ENCODE measurements around the gene CFAP90.

CFAP90 gene

GRCh38 chr5:7850395-7851239, at the start of gene CFAP90:
TSS of gene CFAP90 (minus strand) at chr5:7851133. CDS start at chr5:7851021, 112 bp downstream.
- no peak for DNase-seq (ENCODE audit: low read depth)

GRCh38 chr5:7897014-7897600, 46.2 kb upstream of the CFAP90 start:
- no peak for DNase-seq (ENCODE audit: low read depth)

- no peak for DNase-seq (ENCODE audit: low read depth)
These were observed 43.9 kb upstream of the CFAP90 start for GRCh38 chr5:7894860-7895259.

- no peak for DNase-seq (ENCODE audit: low read depth)
These were observed 43.5 kb upstream of the CFAP90 start for GRCh38 chr5:7894439-7894838.

GRCh38 chr5:7888901-7889300, 38.0 kb upstream of the CFAP90 start:
- no peak for DNase-seq (ENCODE audit: low read depth)

GRCh38 chr5:7886849-7887475, 36.0 kb upstream of the CFAP90 start:
- DNase-seq (ENCODE audit: low read depth) = no peak

GRCh38 chr5:7884491-7885267, 33.7 kb upstream of the CFAP90 start:
- DNase-seq (ENCODE audit: low read depth) = no peak

GRCh38 chr5:7882926-7883325, 32.0 kb upstream of the CFAP90 start:
- no peak for DNase-seq (ENCODE audit: low read depth)

- DNase-seq (ENCODE audit: low read depth) = no peak
These were observed 30.9 kb upstream of the CFAP90 start for GRCh38 chr5:7881816-7882215.

- DNase-seq (ENCODE audit: low read depth) = no peak
These were observed 30.2 kb upstream of the CFAP90 start for GRCh38 chr5:7881091-7881490.

GRCh38 chr5:7878381-7878873, 27.5 kb upstream of the CFAP90 start:
- DNase-seq (ENCODE audit: low read depth) = no peak

- no peak for DNase-seq (ENCODE audit: low read depth)
These were observed 26.9 kb upstream of the CFAP90 start for GRCh38 chr5:7877851-7878250.

- DNase-seq (ENCODE audit: low read depth) = no peak
These were observed 25.9 kb upstream of the CFAP90 start for GRCh38 chr5:7876867-7877266.

- DNase-seq (ENCODE audit: low read depth) = no peak
These were observed 24.2 kb upstream of the CFAP90 start for GRCh38 chr5:7875151-7875550.

- DNase-seq (ENCODE audit: low read depth) = no peak
These were observed 23.7 kb upstream of the CFAP90 start for GRCh38 chr5:7874639-7875038.

- DNase-seq (ENCODE audit: low read depth) = no peak
These were observed 22.3 kb upstream of the CFAP90 start for GRCh38 chr5:7873216-7873615.

GRCh38 chr5:7872517-7873130, 21.7 kb upstream of the CFAP90 start:
- no peak for DNase-seq (ENCODE audit: low read depth)

GRCh38 chr5:7871653-7872052, 20.7 kb upstream of the CFAP90 start:
- DNase-seq (ENCODE audit: low read depth) = no peak

- DNase-seq (ENCODE audit: low read depth) = no peak
These were observed 18.7 kb upstream of the CFAP90 start for GRCh38 chr5:7869474-7870136.

GRCh38 chr5:7868773-7869473, 18.0 kb upstream of the CFAP90 start, which contains the start of the genes FASTKD3 and MTRR:
TSS of gene FASTKD3 (minus strand) at chr5:7869031. CDS start at chr5:7868083, 948 bp downstream.
TSS of gene MTRR (plus strand) at chr5:7869148. CDS start at chr5:7870795, 1,647 bp downstream.
- DNase-seq (ENCODE audit: low read depth) = peak; percentile 84

Data from HS-27A (cell line).